K562 (cell line): ENCODE results near the gene PTPN1. TPM values are rescaled to one million over a fixed set of nuclear protein-coding genes. Genes with fewer than 3 reads are reported as not detected.

Experiments used
- ATAC-seq: fragments of 200-7000 bp; cut with Tn5 transposase; 3 replicates; pipeline ENCODE4 v1.9.1; 2020; ENCODE audit warnings: moderate library complexity
- BruUV-seq: library from RNA; stranded (reverse); fragments of 400-500 nt; replicated peaks from 2 replicates; lab custom pipeline; 2021; lab: Mats Ljungman, UMichigan
- CTCF ChIA-PET: fragments of 300-600 bp; formaldehyde crosslinking; extraction: SDS; loops from one replicate; lab custom pipeline; 2021; ENCODE audit warnings: low intra/inter-chr PET ratio; lab: Yijun Ruan, JAX
- POLR2A ChIA-PET: fragments of 300-600, 350-650 bp; sonication (Branson Sonifier 250); formaldehyde crosslinking; extraction: SDS; loops from one replicate; lab custom pipeline; 2021; ENCODE audit warnings: antibody characterized with exemption, inconsistent platforms; lab: Yijun Ruan, JAX
- DNase-seq, 4 experiments: peaks; one replicate each; pipeline versions ENCODE4 v3.0.0 to v3.0.0-alpha.2; 2011 to 2018; ENCODE audit warnings: low spot score in 3 of 4, mixed read lengths in 3 of 4; ENCODE audit errors: extremely low read depth in 1 of 4
- FAIRE-seq: peaks from 2 replicates; lab custom pipeline; 2011; peaks lifted over from hg19 to GRCh38; lab: Jason Lieb, UNC
- H2AFZ ChIP-seq: 2 replicates; pipeline ENCODE4 v1.6.0; 2011; ENCODE audit warnings: low read depth, low read length, control low read depth, inconsistent platforms
- H3K27ac ChIP-seq: fragments of 200-600 bp; 3 replicates; pipeline ENCODE4 v1.8.0; 2011; ENCODE audit warnings: low read depth, mild to moderate bottlenecking, control low read depth, inconsistent platforms, low read length, moderate library complexity, mixed read lengths; ENCODE audit errors: extremely low read depth
- H3K27me3 ChIP-seq, 2 experiments: fragments of 300-600 bp in 1 of 2; 2 replicates in 1 of 2; 3 replicates in 1 of 2; pipeline versions ENCODE4 v1.6.0 to v1.8.0; 2011; ENCODE audit warnings: inconsistent platforms in 2 of 2, low read length in 2 of 2, mild to moderate bottlenecking in 1 of 2, mixed read lengths in 1 of 2, moderate library complexity in 1 of 2; ENCODE audit not compliant: control insufficient read depth in 2 of 2, insufficient read depth in 2 of 2
- H3K36me3 ChIP-seq: fragments of 300-600 bp; 3 replicates; pipeline ENCODE4 v1.8.0; 2011; ENCODE audit warnings: mild to moderate bottlenecking, low read length, inconsistent platforms; ENCODE audit not compliant: control insufficient read depth, insufficient read depth
- H3K4me1 ChIP-seq, 2 experiments: fragments of 200-600 bp in 1 of 2; replicated peaks in 1 of 2; 2 replicates in 1 of 2; 3 replicates in 1 of 2; pipeline versions ENCODE4 v1.5.1 to v1.8.0; 2011; ENCODE audit warnings: inconsistent platforms in 2 of 2, low read length in 2 of 2, mild to moderate bottlenecking in 1 of 2, mixed read lengths in 1 of 2, moderate library complexity in 1 of 2; ENCODE audit not compliant: control insufficient read depth in 2 of 2, insufficient read depth in 2 of 2
- H3K4me2 ChIP-seq: 2 replicates; pipeline ENCODE4 v1.6.1; 2011; ENCODE audit warnings: low read length, control low read depth, inconsistent platforms, mixed read lengths; ENCODE audit not compliant: insufficient read depth
- H3K4me3 ChIP-seq: fragments of 200-600 bp; sonication (generic), shearing (Covaris generic); 2 replicates; pipeline ENCODE4 v1.5.1; 2016; ENCODE audit warnings: control low read depth, inconsistent platforms
- H3K79me2 ChIP-seq: fragments of 200-600 bp; 3 replicates; pipeline ENCODE4 v1.8.0; 2011; ENCODE audit warnings: low read length, inconsistent platforms; ENCODE audit not compliant: control insufficient read depth, insufficient read depth
- H3K9ac ChIP-seq, 2 experiments: 2 replicates each; pipeline versions ENCODE4 v1.6.0 to v1.6.1; 2011; ENCODE audit warnings: low read depth in 2 of 2, low read length in 2 of 2, control low read depth in 1 of 2, inconsistent platforms in 1 of 2, mild to moderate bottlenecking in 1 of 2, mixed read lengths in 1 of 2; ENCODE audit not compliant: insufficient read depth in 1 of 2
- H3K9me1 ChIP-seq: one replicate; pipeline ENCODE4 v1.6.0; 2011; ENCODE audit warnings: inconsistent platforms, mild to moderate bottlenecking, low read length, moderate library complexity; ENCODE audit not compliant: control insufficient read depth, insufficient read depth
- H3K9me3 ChIP-seq: replicated peaks from 2 replicates; pipeline ENCODE4 v1.5.1; 2011; ENCODE audit warnings: low read depth, low read length, inconsistent platforms; ENCODE audit not compliant: control insufficient read depth, insufficient read depth
- H4K20me1 ChIP-seq: replicated peaks from 2 replicates; pipeline ENCODE4 v1.6.1; 2011; ENCODE audit warnings: low read length, inconsistent platforms, mixed read lengths; ENCODE audit not compliant: control insufficient read depth, insufficient read depth
- BHLHE40 ChIP-seq: IDR thresholded peaks from 2 replicates; pipeline ENCODE4 v1.6.1; 2011; ENCODE audit warnings: low read length, improper control_type of control experiment
- CBX5 ChIP-seq: IDR thresholded peaks from 2 replicates; pipeline ENCODE4 v1.6.1; 2014; ENCODE audit warnings: low read depth, borderline replicate concordance
- ELF4 ChIP-seq: fragments of 450-650 bp; formaldehyde crosslinking; IDR thresholded peaks from 2 replicates; pipeline ENCODE4 v1.4.0; 2022; ENCODE audit warnings: missing genetic modification characterization
- FOXJ2 ChIP-seq: fragments of 200-800 bp; sonication (Bioruptor generic); IDR thresholded peaks from 2 replicates; pipeline ENCODE4 v1.6.1; 2016; ENCODE audit warnings: missing genetic modification characterization, missing compliant biosample characterization
- FOXK1 ChIP-seq: sonication (generic); formaldehyde crosslinking; IDR thresholded peaks from 2 replicates; pipeline ENCODE4 v1.8.0; 2022; ENCODE audit warnings: missing genetic modification reagents, mild to moderate bottlenecking, borderline replicate concordance
- ZNF134 ChIP-seq: fragments of 250-450 bp; sonication (Bioruptor Pico); conservative IDR thresholded peaks from 2 replicates; pipeline ENCODE4 v1.4.0; 2020
- WGBS: fragments of 100-300 bp; shearing (Covaris generic); methylation state at CpG from one replicate; pipeline ENCODE4 v1.1.6; 2016; ENCODE audit warnings: low coverage, mixed read lengths; ENCODE audit not compliant: insufficient coverage; ENCODE audit errors: missing lambda C conversion rate; 5-methylcytosine and 5-hydroxymethylcytosine counted together
- in situ Hi-C: fragments of 300-500 bp; cut with MboI; formaldehyde crosslinking; loops from 4 replicates; pipeline ENCODE4 v1.15.0; 2018; ENCODE audit warnings: inconsistent platforms, mixed read lengths
- intact Hi-C: fragments of 100-400 bp; cut with micrococcal nuclease; formaldehyde crosslinking; loops from 2 replicates; pipeline ENCODE4 v1.14.2; 2022
- polyA plus RNA-seq, 8 experiments: library from polyadenylated mRNA; depleted of rRNA in 4 of 8; stranded (reverse) in 5 of 8; unstranded in 3 of 8; fragments of >200 nt; fragmentation: Nextera tagmentation in 2 of 8; fragmentation: Illumina TruSeq in 1 of 8; extraction: Ambion mirVana in 2 of 8; extraction: Trizol in 1 of 8; gene quantifications; 2 replicates each; pipeline versions ENCODE4 v1.2.1 to v1.2.3, GENCODE V29; 2011 to 2014; ENCODE audit warnings: inconsistent platforms in 1 of 8, missing spikeins in 1 of 8
- total RNA-seq, 7 experiments: library from RNA; depleted of rRNA in 6 of 7; stranded (reverse); fragments of >200 nt in 6 of 7; fragmentation: Illumina TruSeq in 2 of 7; extraction: Trizol in 2 of 7; gene quantifications; 2 replicates each; pipeline versions ENCODE4 v1.2.1 to v1.2.3, GENCODE V29; 2011 to 2021; ENCODE audit warnings: low replicate concordance in 1 of 7
- TF ChIP-seq, protein P1 (sequence below): fragments of 450-650 bp; formaldehyde crosslinking; IDR thresholded peaks from 2 replicates; pipeline ENCODE4 v1.4.0; 2020; ENCODE audit warnings: mild to moderate bottlenecking, moderate library complexity
- TF ChIP-seq, protein P2 (sequence below): sonication (generic); formaldehyde crosslinking; IDR thresholded peaks from 2 replicates; pipeline ENCODE4 v1.8.0; 2023; ENCODE audit warnings: missing genetic modification reagents, mild to moderate bottlenecking, borderline replicate concordance

The PTPN1 gene
- total and polyA plus RNA-seq, 9 of the 15 experiments (the other 6 are each of a cell fraction or from before 2014, with no cell fraction given), result 11.0 to 85.3 (median 54.0) TPM

DNA sequence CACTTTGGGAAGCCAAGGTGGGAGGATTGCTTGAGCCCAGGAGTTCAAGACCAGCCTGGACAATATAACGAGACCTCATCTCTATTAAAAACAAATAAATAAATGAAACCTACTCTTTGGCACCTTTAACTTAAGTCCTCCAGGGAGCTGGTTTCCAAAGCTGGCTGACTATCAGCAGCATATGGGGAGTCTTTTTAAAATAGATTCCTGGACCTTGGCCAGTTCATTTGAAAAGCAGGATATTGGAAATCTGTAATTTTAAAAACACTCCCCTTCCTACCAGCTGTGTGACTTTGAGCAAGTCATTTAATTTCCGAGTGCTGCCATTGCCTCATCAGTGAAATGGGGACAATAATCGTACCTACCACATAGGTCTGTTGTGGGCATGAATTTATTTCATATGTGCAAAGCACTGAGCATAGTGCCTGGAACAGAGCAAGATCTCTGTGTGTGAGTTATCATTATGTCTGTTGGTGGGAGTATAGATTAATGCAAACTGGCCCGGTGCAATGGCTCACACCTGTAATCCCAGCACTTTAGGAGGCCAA lies 40.9 kb upstream of the PTPN1 start:
- no peaks in the 10 kb centered on the region for H3K36me3 ChIP-seq
- in situ Hi-C loops (no loop called here), intact Hi-C loops (loop anchor here (10.0 kb wide), 2 partner anchors 394 to 484 kb away; partner anchors contain the start of gene SNAI1)
- H3K4me2 ChIP-seq, result no peak overlapping the region
- H3K4me3 ChIP-seq, result no peak overlapping the region
- H3K9ac ChIP-seq, result no peak overlapping the region
- TF ChIP-seq ZNF134 (CRISPR knock-in tag), result no peak
- TF ChIP-seq, protein P1, sequence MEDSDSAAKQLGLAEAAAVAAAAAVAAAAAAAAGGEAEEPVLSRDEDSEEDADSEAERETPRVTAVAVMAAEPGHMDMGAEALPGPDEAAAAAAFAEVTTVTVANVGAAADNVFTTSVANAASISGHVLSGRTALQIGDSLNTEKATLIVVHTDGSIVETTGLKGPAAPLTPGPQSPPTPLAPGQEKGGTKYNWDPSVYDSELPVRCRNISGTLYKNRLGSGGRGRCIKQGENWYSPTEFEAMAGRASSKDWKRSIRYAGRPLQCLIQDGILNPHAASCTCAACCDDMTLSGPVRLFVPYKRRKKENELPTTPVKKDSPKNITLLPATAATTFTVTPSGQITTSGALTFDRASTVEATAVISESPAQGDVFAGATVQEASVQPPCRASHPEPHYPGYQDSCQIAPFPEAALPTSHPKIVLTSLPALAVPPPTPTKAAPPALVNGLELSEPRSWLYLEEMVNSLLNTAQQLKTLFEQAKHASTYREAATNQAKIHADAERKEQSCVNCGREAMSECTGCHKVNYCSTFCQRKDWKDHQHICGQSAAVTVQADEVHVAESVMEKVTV, result no peak
- TF ChIP-seq, protein P2, sequence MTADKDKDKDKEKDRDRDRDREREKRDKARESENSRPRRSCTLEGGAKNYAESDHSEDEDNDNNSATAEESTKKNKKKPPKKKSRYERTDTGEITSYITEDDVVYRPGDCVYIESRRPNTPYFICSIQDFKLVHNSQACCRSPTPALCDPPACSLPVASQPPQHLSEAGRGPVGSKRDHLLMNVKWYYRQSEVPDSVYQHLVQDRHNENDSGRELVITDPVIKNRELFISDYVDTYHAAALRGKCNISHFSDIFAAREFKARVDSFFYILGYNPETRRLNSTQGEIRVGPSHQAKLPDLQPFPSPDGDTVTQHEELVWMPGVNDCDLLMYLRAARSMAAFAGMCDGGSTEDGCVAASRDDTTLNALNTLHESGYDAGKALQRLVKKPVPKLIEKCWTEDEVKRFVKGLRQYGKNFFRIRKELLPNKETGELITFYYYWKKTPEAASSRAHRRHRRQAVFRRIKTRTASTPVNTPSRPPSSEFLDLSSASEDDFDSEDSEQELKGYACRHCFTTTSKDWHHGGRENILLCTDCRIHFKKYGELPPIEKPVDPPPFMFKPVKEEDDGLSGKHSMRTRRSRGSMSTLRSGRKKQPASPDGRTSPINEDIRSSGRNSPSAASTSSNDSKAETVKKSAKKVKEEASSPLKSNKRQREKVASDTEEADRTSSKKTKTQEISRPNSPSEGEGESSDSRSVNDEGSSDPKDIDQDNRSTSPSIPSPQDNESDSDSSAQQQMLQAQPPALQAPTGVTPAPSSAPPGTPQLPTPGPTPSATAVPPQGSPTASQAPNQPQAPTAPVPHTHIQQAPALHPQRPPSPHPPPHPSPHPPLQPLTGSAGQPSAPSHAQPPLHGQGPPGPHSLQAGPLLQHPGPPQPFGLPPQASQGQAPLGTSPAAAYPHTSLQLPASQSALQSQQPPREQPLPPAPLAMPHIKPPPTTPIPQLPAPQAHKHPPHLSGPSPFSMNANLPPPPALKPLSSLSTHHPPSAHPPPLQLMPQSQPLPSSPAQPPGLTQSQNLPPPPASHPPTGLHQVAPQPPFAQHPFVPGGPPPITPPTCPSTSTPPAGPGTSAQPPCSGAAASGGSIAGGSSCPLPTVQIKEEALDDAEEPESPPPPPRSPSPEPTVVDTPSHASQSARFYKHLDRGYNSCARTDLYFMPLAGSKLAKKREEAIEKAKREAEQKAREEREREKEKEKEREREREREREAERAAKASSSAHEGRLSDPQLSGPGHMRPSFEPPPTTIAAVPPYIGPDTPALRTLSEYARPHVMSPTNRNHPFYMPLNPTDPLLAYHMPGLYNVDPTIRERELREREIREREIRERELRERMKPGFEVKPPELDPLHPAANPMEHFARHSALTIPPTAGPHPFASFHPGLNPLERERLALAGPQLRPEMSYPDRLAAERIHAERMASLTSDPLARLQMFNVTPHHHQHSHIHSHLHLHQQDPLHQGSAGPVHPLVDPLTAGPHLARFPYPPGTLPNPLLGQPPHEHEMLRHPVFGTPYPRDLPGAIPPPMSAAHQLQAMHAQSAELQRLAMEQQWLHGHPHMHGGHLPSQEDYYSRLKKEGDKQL (CRISPR knock-in tag), result no peak
- TF ChIP-seq FOXK1 (CRISPR knock-in tag), result no peak
- TF ChIP-seq FOXJ2 (tag), result no peak
- TF ChIP-seq CBX5, result no peak
- TF ChIP-seq ELF4, result no peak
- no peak for TF ChIP-seq BHLHE40
- CTCF ChIA-PET, result interaction anchor here (0.7 to 1.1 kb wide), 2 partner anchors 10 to 758 kb away, joined by 3 to 5 read pairs; no protein-coding TSS in a partner anchor
- no peaks in the 10 kb centered on the region for H3K79me2 ChIP-seq
- H3K4me1 ChIP-seq, result peaks cover 3 to 22% of the 10 kb centered on the region in 2 experiments; a peak in 3 of 5 replicates
- no peak overlapping the region for H3K27ac ChIP-seq
- POLR2A ChIA-PET, result interaction anchor here (0.7 kb wide), 1 partner anchor 10 kb away, joined by 3 read pairs; no protein-coding TSS in a partner anchor
- 62% methylated on average over 4 of the region's 4 CpGs for WGBS
- BruUV-seq, result no TSS peak
- no peak overlapping the region for H2AFZ ChIP-seq
- H3K27me3 ChIP-seq, result no peaks in the 10 kb centered on the region
- ATAC-seq (no peak), FAIRE-seq (no peak), DNase-seq (no peak)
- no peaks in the 10 kb centered on the region for H3K9me1 ChIP-seq
- no peaks in the 10 kb centered on the region for H3K9me3 ChIP-seq
- H4K20me1 ChIP-seq, result no peaks in the 10 kb centered on the region
